Common myeloid progenitor, CD34-positive (primary cell): Measurements from ENCODE around the gene TMEM178B.
"Not testable (repeated sequence)": the region's sequence is repeated elsewhere in the genome, so short reads cannot be mapped to it uniquely, and the experiment has no call there.

Source experiments
- CTCF ChIA-PET: fragments of 350-600 bp; sonication (Branson Sonifier 250); formaldehyde crosslinking; loops from one replicate; lab custom pipeline; 2021; ENCODE audit warnings: antibody characterized with exemption; lab: Charles Lee
- POLR2A ChIA-PET: fragments of 350-600 bp; sonication (Branson Sonifier 250); formaldehyde crosslinking; loops from one replicate; lab custom pipeline; 2021; ENCODE audit warnings: antibody characterized with exemption; lab: Charles Lee
- DNase-seq, 3 donors: peaks; one replicate each; pipeline versions ENCODE4 v3.0.0 to v3.0.0-alpha.2; 2013
- H3K27ac ChIP-seq, 2 experiments: 1 replicate in 1 of 2; 2 replicates in 1 of 2; pipeline ENCODE4 v1.7.0; 2013; ENCODE audit warnings: inconsistent platforms in 2 of 2, low read length in 2 of 2, mild to moderate bottlenecking in 2 of 2, low read depth in 1 of 2, moderate library complexity in 1 of 2; ENCODE audit not compliant: severe bottlenecking in 2 of 2, insufficient read depth in 1 of 2, poor library complexity in 1 of 2
- H3K27me3 ChIP-seq, 5 experiments: replicated peaks in 2 of 5; 1 replicate in 3 of 5; 2 replicates in 2 of 5; pipeline versions ENCODE4 v1.6.1 to v1.7.0; 2013; ENCODE audit warnings: low read length in 4 of 5, mild to moderate bottlenecking in 2 of 5, moderate library complexity in 2 of 5, inconsistent platforms in 1 of 5; ENCODE audit not compliant: insufficient read depth in 5 of 5, control insufficient read depth in 4 of 5
- H3K36me3 ChIP-seq, 4 experiments: 1 replicate in 2 of 4; 2 replicates in 2 of 4; pipeline versions ENCODE4 v1.6.1 to v1.7.0; 2013; ENCODE audit warnings: low read length in 3 of 4, control low read depth in 1 of 4, mild to moderate bottlenecking in 1 of 4; ENCODE audit not compliant: control insufficient read depth in 4 of 4, insufficient read depth in 4 of 4
- H3K4me1 ChIP-seq, 4 experiments: 1 replicate in 3 of 4; 2 replicates in 1 of 4; pipeline versions ENCODE4 v1.6.1 to v1.7.1; 2013; ENCODE audit warnings: low read length in 3 of 4, mild to moderate bottlenecking in 3 of 4, control low read depth in 1 of 4, inconsistent platforms in 1 of 4, moderate library complexity in 1 of 4; ENCODE audit not compliant: control insufficient read depth in 4 of 4, insufficient read depth in 4 of 4; ENCODE audit errors: control extremely low read depth in 1 of 4
- H3K4me3 ChIP-seq, 7 experiments: 1 replicate in 4 of 7; 2 replicates in 3 of 7; pipeline versions ENCODE4 v1.5.1 to v1.7.0; 2013; ENCODE audit warnings: mild to moderate bottlenecking in 7 of 7, low read length in 6 of 7, moderate library complexity in 6 of 7, inconsistent platforms in 2 of 7, low read depth in 2 of 7, control low read depth in 1 of 7; ENCODE audit not compliant: insufficient read depth in 4 of 7, control insufficient read depth in 1 of 7; ENCODE audit errors: extremely low read depth in 1 of 7
- H3K9me3 ChIP-seq, 5 experiments: 1 replicate in 4 of 5; 2 replicates in 1 of 5; pipeline versions ENCODE4 v1.6.1 to v1.7.1; 2013; ENCODE audit warnings: low read length in 4 of 5, mild to moderate bottlenecking in 2 of 5, inconsistent platforms in 1 of 5, low read depth in 1 of 5, moderate library complexity in 1 of 5; ENCODE audit not compliant: control insufficient read depth in 4 of 5, insufficient read depth in 2 of 5; ENCODE audit errors: control extremely low read depth in 1 of 5
- WGBS: methylation state at CpG from one replicate; pipeline ENCODE4 v1.1.5; 2013; ENCODE audit not compliant: insufficient coverage; 5-methylcytosine and 5-hydroxymethylcytosine counted together

TMEM178B gene

DNA sequence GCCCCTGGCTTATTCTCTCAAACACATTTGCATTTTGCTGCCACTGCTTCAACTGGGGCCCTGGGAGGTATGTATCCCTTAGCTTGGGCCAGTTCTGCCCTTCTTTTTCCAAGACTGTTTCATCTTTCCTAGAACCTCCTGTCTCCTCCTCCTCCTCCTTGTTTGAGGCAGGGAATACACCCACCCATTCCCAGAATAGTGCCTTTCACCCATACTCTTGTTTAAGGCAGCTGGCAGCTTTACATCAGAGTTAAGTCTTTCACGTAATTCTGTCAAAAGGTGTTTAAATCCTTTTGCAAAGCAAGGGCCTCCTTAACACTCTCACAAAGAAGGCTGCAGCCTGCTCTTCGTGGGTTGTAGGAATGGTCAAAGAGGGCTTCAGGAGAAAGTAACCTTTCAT, 326.5 kb downstream of the TMEM178B start:
- H3K9me3 ChIP-seq = peaks cover 0 to 2% (median 0%) of the 10 kb centered on the region in 5 experiments
- no peak for DNase-seq
- H3K4me3 ChIP-seq = no peak overlapping the region
- no peak overlapping the region for H3K27ac ChIP-seq
- no peaks in the 10 kb centered on the region for H3K36me3 ChIP-seq
- WGBS = 73% methylated on average over 2 of the region's 2 CpGs
- H3K4me1 ChIP-seq = no peaks in the 10 kb centered on the region
- ChIA-PET CTCF (no interaction called here), POLR2A (no interaction called here)
- H3K27me3 ChIP-seq = peaks cover 0 to 12% (median 0%) of the 10 kb centered on the region in 5 experiments

DNA sequence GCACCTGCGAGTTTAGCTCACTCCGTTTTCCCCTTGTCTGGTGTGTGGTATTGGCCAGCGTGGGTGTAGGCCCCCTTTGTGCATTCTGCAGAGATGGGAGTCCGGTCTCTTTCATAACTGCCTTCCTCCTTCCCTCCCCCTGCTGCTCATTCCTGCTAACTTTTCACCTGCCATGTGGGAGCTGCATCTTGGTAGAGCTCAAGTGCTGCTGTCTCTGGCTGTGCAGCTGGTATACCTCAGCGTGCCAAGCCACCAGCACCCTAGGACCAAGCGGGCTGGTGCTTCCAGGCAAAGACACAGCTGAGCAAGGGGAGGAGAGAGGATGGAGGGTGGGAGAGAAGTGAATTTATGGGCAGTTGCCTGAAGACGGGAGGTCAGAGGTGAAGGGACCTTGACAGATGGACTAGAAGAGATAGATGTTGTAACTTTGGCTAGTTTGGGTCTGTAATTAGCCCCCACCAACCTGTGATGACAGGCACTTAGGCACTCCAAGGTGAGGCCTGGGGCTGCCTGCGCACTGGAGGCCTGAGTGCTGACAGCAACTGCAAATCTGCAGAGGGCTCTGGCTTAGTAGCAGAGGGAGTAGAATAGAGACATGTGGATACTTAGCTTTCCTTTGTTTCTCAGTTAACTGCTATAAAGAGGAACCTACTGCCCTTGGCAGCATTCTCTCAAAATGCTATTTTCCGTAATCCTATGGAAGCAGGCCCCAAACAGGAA, 328.6 kb downstream of the TMEM178B start:
- ChIA-PET CTCF (no interaction called here), POLR2A (no interaction called here)
- H3K36me3 ChIP-seq = no peaks in the 10 kb centered on the region
- WGBS = 95% methylated on average over 9 of the region's 9 CpGs
- H3K27ac ChIP-seq = no peak overlapping the region
- no peak overlapping the region for H3K4me3 ChIP-seq
- peaks cover 0 to 10% (median 0%) of the 10 kb centered on the region in 5 experiments for H3K27me3 ChIP-seq
- DNase-seq = no peak
- peaks cover 0 to 1% (median 0%) of the 10 kb centered on the region in 5 experiments for H3K9me3 ChIP-seq
- no peaks in the 10 kb centered on the region for H3K4me1 ChIP-seq

GRCh38 chr7:141403846-141404245, 330.0 kb downstream of the TMEM178B start:
- H3K4me1 ChIP-seq, CTCF ChIA-PET, H3K9me3 ChIP-seq, DNase-seq, H3K27ac ChIP-seq, H3K4me3 ChIP-seq, H3K36me3 ChIP-seq, H3K27me3 ChIP-seq, POLR2A ChIA-PET: not testable (repeated sequence)
- 95% methylated on average over 2 of the region's 11 CpGs for WGBS

GRCh38 chr7:141406347-141406746, 332.5 kb downstream of the TMEM178B start:
- Histone ChIP-seq H3K36me3 (no peaks in the 10 kb centered on the region), H3K4me3 (no peak overlapping the region), H3K9me3 (no peaks in the 10 kb centered on the region), H3K27me3 (peaks cover 0 to 24% (median 7%) of the 10 kb centered on the region in 5 experiments), H3K27ac (no peak overlapping the region), H3K4me1 (no peaks in the 10 kb centered on the region)
- no peak for DNase-seq
- CTCF ChIA-PET = no interaction called here
- POLR2A ChIA-PET = no interaction called here

DNA sequence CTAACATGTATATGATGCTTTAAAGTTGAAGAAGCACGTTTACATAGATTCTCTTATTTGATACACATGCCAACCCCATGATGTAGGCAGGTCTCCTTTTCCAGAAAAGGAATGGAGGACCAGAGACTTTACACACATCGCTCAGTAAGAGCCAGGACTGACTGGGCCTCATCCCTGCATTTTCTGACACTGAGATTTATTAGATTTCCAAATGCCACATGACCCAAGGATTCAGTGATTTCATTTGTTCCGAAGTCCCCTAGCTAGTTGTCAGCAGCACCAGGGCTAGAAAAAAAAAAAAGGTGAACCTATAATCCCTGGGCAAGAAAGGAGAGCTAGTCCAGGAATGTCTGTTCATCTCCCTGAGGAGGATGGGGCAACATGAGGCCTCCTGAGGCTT, 334.0 kb downstream of the TMEM178B start:
- DNase-seq = no peak
- 90% methylated on average over 3 of the region's 3 CpGs for WGBS
- CTCF ChIA-PET = no interaction called here

DNA sequence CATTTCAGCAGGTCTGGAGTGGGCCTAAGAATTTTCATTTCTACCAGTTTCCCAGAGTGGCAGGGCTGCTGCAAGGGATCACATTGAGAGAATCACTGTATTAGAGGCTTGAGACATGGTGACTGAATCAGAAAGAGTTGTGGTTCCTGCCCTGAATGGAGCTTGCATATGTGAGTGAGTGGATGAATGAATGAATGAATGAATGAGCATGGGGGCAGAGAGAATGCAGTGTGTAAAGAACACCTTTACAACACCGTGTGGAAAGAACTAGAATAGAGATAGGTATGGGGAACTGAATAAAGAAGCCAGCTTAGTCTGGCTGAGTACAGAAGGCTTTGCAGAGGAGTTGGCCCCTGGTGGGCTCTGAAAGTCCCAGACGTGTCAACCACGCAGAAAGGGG, 334.6 kb downstream of the TMEM178B start:
- POLR2A ChIA-PET = interaction anchor here (0.7 kb wide), 1 partner anchor 17 kb away, joined by 3 read pairs; no protein-coding TSS in a partner anchor
- no peaks in the 10 kb centered on the region for H3K4me1 ChIP-seq
- DNase-seq = no peak
- H3K27me3 ChIP-seq = peaks cover 0 to 29% (median 7%) of the 10 kb centered on the region in 5 experiments
- no peak overlapping the region for H3K4me3 ChIP-seq
- no peaks in the 10 kb centered on the region for H3K36me3 ChIP-seq
- no peaks in the 10 kb centered on the region for H3K9me3 ChIP-seq
- WGBS = 76% methylated on average over 3 of the region's 3 CpGs
- CTCF ChIA-PET = no interaction called here
- H3K27ac ChIP-seq = no peak overlapping the region

More for the DNA sequence above, 334.0 kb downstream of the TMEM178B start:
- Histone ChIP-seq H3K27ac (no peak overlapping the region), H3K4me3 (no peak overlapping the region), H3K9me3 (no peaks in the 10 kb centered on the region), H3K36me3 (no peaks in the 10 kb centered on the region), H3K27me3 (peaks cover 0 to 29% (median 7%) of the 10 kb centered on the region in 5 experiments), H3K4me1 (no peaks in the 10 kb centered on the region)
- POLR2A ChIA-PET = interaction anchor here (0.7 kb wide), 1 partner anchor 18 kb away, joined by 3 read pairs; no protein-coding TSS in a partner anchor

DNA sequence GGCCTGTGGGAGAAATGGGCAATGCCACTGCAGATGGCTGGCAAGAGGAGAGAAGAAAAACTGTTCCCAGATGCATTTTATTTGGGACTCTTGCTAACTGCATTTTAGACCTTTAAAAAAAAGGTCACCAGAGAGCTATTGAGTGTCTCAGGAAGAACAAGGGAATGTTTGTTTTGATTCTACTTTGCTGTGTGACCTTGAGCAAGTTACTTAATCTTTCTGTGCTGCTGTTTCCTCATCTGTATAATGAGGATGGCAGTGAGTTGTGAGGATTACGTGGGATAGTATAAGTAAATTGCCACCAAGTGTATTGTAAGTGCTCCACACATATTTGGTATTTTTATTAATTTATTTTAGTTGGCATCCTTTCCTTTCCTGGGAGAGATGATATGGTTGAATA, 335.4 kb downstream of the TMEM178B start:
- no peak for DNase-seq
- CTCF ChIA-PET = no interaction called here

More for the DNA sequence above, 335.4 kb downstream of the TMEM178B start:
- no peak overlapping the region for H3K4me3 ChIP-seq
- no peaks in the 10 kb centered on the region for H3K9me3 ChIP-seq
- peaks cover 0 to 29% (median 7%) of the 10 kb centered on the region in 5 experiments for H3K27me3 ChIP-seq
- WGBS = no CpG with 5 or more reads among the region's 1 CpG
- no peak overlapping the region for H3K27ac ChIP-seq
- H3K4me1 ChIP-seq = no peaks in the 10 kb centered on the region
- POLR2A ChIA-PET = no interaction called here
- no peaks in the 10 kb centered on the region for H3K36me3 ChIP-seq
